Measurements from ENCODE around the gene PLEKHO2. TPM values are rescaled to one million over a fixed set of nuclear protein-coding genes. Genes with fewer than 3 reads are reported as not detected.

PLEKHO2 gene
- total and polyA plus RNA-seq, 2 of the 13 experiments (the other 11 are each of a cell fraction or from before 2014, with no cell fraction given) = 3.8 to 4.8 TPM

Other genes starting within 250 kb of the PLEKHO2 start
- gene RBPMS2, start 66.3 kb upstream of the PLEKHO2 start, total RNA-seq (2016; rRNA removed; fragmentation: Illumina TruSeq; extraction: Trizol) = not detected in 2 replicates
- gene RBPMS2, start 66.3 kb upstream of the PLEKHO2 start, polyA plus RNA-seq (2011; rRNA removed) = 0.08 and 0.16 TPM in 2 replicates
- gene PIF1, start 16.3 kb upstream of the PLEKHO2 start, total RNA-seq (2016; rRNA removed; fragmentation: Illumina TruSeq; extraction: Trizol) = 8.3 and 19.7 TPM in 2 replicates
- 14.0 and 18.5 TPM in 2 replicates for gene PIF1, start 16.3 kb upstream of the PLEKHO2 start, polyA plus RNA-seq (2011; rRNA removed)
- 0.11 TPM in 2 replicates for gene ANKDD1A, start 70.0 kb downstream of the PLEKHO2 start, total RNA-seq (2016; rRNA removed; fragmentation: Illumina TruSeq; extraction: Trizol)
- gene ANKDD1A, start 70.0 kb downstream of the PLEKHO2 start, polyA plus RNA-seq (2011; rRNA removed) = 0.17 and 0.48 TPM in 2 replicates
- gene SPG21, start 148.0 kb downstream of the PLEKHO2 start, total RNA-seq (2016; rRNA removed; fragmentation: Illumina TruSeq; extraction: Trizol) = 42.4 and 53.0 TPM in 2 replicates
- 29.1 and 36.7 TPM in 2 replicates for gene SPG21, start 148.0 kb downstream of the PLEKHO2 start, polyA plus RNA-seq (2011; rRNA removed)
- 23.2 and 27.9 TPM in 2 replicates for gene MTFMT, start 187.7 kb downstream of the PLEKHO2 start, total RNA-seq (2016; rRNA removed; fragmentation: Illumina TruSeq; extraction: Trizol)
- gene MTFMT, start 187.7 kb downstream of the PLEKHO2 start, polyA plus RNA-seq (2011; rRNA removed) = 8.9 and 9.9 TPM in 2 replicates
- gene SLC51B, start 203.5 kb downstream of the PLEKHO2 start, total RNA-seq (2016; rRNA removed; fragmentation: Illumina TruSeq; extraction: Trizol) = 14.4 and 17.1 TPM in 2 replicates
- 12.0 and 14.9 TPM in 2 replicates for gene SLC51B, start 203.5 kb downstream of the PLEKHO2 start, polyA plus RNA-seq (2011; rRNA removed)
- 0.39 and 0.55 TPM in 2 replicates for gene RASL12, start 226.1 kb downstream of the PLEKHO2 start, total RNA-seq (2016; rRNA removed; fragmentation: Illumina TruSeq; extraction: Trizol)
- 0.10 and 0.16 TPM in 2 replicates for gene RASL12, start 226.1 kb downstream of the PLEKHO2 start, polyA plus RNA-seq (2011; rRNA removed)
- not detected in 2 replicates for gene KBTBD13, start 234.8 kb downstream of the PLEKHO2 start, total RNA-seq (2016; rRNA removed; fragmentation: Illumina TruSeq; extraction: Trizol)
- not detected in 2 replicates for gene KBTBD13, start 234.8 kb downstream of the PLEKHO2 start, polyA plus RNA-seq (2011; rRNA removed)